Kidney epithelial cell (primary cell): ENCODE measurements around the gene KLHL29. TPM values are rescaled to one million over a fixed set of nuclear protein-coding genes. Genes with fewer than 3 reads are reported as not detected.

Experiments
- DNase-seq: peaks from one replicate; pipeline ENCODE4 v3.0.0-alpha.2; 2010; ENCODE audit warnings: low read depth
- H3K27me3 ChIP-seq: 2 replicates; pipeline ENCODE4 v1.6.0; 2011; ENCODE audit warnings: low read length; ENCODE audit not compliant: control insufficient read depth, insufficient read depth
- H3K36me3 ChIP-seq: 2 replicates; pipeline ENCODE4 v1.5.1; 2011; ENCODE audit warnings: low read length; ENCODE audit not compliant: control insufficient read depth, insufficient read depth
- H3K4me3 ChIP-seq: 2 replicates; pipeline ENCODE4 v1.5.1; 2011; ENCODE audit warnings: low read depth, mild to moderate bottlenecking, control low read depth, low read length
- CTCF ChIP-seq: IDR thresholded peaks from 2 replicates; pipeline ENCODE4 v1.5.1; 2011; ENCODE audit warnings: mild to moderate bottlenecking, moderate library complexity, low read length, control low read depth, inconsistent platforms; ENCODE audit not compliant: insufficient read depth, poor library complexity, severe bottlenecking
- total RNA-seq: library from RNA; depleted of rRNA; stranded (reverse); fragments of >200 nt; gene quantifications from 2 replicates; pipeline ENCODE4 v1.2.3, GENCODE V29; 2015

Gene KLHL29
- total RNA-seq, 1 donor from 2014 or later: 12.4 TPM

GRCh38 chr2:23696752-23697045 lies 311.7 kb downstream of the KLHL29 start:
- Histone ChIP-seq H3K27me3 (no peaks in the 10 kb centered on the region), H3K36me3 (no peaks in the 10 kb centered on the region), H3K4me3 (no peak overlapping the region)
- TF ChIP-seq CTCF: no peak
- DNase-seq: no peak

GRCh38 chr2:23697256-23698075 lies 312.5 kb downstream of the KLHL29 start:
- Histone ChIP-seq H3K4me3 (no peak overlapping the region), H3K27me3 (no peaks in the 10 kb centered on the region), H3K36me3 (no peaks in the 10 kb centered on the region)
- TF ChIP-seq CTCF: no peak
- no peak for DNase-seq

- no peaks in the 10 kb centered on the region for H3K27me3 ChIP-seq
- H3K36me3 ChIP-seq: no peaks in the 10 kb centered on the region
- TF ChIP-seq CTCF: no peak
- DNase-seq: no peak
- H3K4me3 ChIP-seq: no peak overlapping the region
Measured at GRCh38 chr2:23698116-23698693, 313.2 kb downstream of the KLHL29 start.

GRCh38 chr2:23698721-23699579 lies 314.0 kb downstream of the KLHL29 start:
- Histone ChIP-seq H3K4me3 (no peak overlapping the region), H3K36me3 (no peaks in the 10 kb centered on the region), H3K27me3 (no peaks in the 10 kb centered on the region)
- TF ChIP-seq CTCF: no peak
- DNase-seq: no peak

- no peak for TF ChIP-seq CTCF
- no peaks in the 10 kb centered on the region for H3K27me3 ChIP-seq
- no peaks in the 10 kb centered on the region for H3K36me3 ChIP-seq
- no peak overlapping the region for H3K4me3 ChIP-seq
- no peak for DNase-seq
Measured at GRCh38 chr2:23699580-23699925, 314.6 kb downstream of the KLHL29 start.
